ENCODE data around the gene SLC8A2. TPM values are rescaled to one million over a fixed set of nuclear protein-coding genes. Genes with fewer than 3 reads are reported as not detected.

The SLC8A2 gene
- total and polyA plus RNA-seq, 2 of the 8 experiments (the other 6 are each of a cell fraction or from before 2014, with no cell fraction given): 7.3 to 12.4 TPM

DNA sequence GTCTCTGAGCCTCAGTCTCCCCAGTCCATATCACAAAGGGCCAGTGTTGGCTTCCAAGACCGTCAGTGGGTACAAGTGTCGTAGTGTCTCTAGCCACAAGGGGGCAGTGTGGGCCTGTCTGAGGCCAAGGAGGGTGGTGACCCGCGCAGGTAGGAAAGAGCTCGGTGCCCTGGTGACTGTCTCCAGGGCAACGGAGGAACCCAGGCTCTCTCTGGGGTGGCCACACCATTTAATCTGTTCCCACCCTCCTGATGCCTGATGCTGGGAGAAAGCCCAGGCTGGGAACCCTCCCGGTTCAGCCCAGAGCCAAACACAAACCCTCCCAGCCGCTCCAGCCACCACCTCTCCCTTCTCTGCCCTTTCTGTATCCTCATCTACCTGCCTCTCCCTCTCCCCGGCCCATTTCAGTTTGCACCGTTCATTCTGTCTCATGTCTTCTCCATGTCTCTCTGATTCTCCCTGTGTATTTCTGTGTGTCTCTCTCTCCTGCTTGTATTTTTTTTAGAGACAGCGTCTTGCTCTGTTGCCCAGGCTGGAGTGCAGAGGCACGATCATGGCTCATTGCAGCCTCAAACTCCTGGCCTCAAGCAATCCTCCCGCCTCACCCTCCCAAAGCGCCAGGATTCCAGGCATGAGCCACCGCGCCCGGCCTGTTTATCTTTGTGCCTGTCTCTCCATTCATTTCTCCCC, 34.8 kb downstream of the SLC8A2 start (continued):
- TF ChIP-seq, protein P1, sequence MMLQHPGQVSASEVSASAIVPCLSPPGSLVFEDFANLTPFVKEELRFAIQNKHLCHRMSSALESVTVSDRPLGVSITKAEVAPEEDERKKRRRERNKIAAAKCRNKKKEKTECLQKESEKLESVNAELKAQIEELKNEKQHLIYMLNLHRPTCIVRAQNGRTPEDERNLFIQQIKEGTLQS (IDR thresholded peaks at IDR 0.05; ENCODE audit: insufficient read depth, low read depth, low read length): no peak
- TF ChIP-seq CREB1 (IDR thresholded peaks at IDR 0.05): peak; percentile 51
